Measurements from ENCODE around the gene COL6A5.

- TF ChIP-seq YY1 (IDR thresholded peaks at IDR 0.05; ENCODE audit: insufficient read depth, insufficient read length): no peak
- TF ChIP-seq ZNF274 (IDR thresholded peaks at IDR 0.05; ENCODE audit: low read depth, low read length): no peak
These were observed 127.9 kb downstream of the COL6A5 start for GRCh38 chr3:130473416-130473815.

All from NT2/D1 (cell line).